Fibroblast of peridontal ligament (primary cell): Measurements from ENCODE around the gene ZNF341.
A peak's percentile ranks its signal among the peaks of the same experiment; 100 is the strongest.
"Not testable (repeated sequence)": the region's sequence is repeated elsewhere in the genome, so short reads cannot be mapped to it uniquely, and the experiment has no call there.

Experiments used
- DNase-seq: peaks from one replicate; pipeline ENCODE4 v3.0.0-alpha.2; 2010; ENCODE audit errors: extremely low read depth

Gene ZNF341

DNA sequence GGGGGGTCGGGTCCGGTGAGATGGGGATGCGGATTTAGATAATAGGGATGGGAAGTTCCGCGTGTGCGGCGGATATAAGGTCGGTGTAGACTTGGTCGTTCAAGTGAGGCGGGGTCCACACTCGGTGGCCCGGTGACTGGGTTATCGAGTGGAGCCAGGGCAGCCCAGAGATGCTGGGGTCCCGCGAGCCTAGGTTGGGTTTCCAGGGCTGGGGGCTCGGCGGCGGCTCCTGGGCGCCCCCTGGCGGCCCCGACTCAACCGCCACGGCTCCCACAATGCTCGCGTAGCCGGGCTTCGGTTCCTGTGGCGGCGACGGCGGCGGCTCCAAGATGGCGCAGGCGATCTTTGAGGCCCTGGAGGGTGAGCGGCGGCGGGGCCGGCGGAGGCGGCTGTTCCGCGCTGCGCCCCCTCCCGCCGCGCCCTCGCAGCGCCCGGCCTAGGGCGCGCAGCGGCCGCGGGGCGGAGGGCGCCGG, at the start of gene ZNF341:
Gene ZNF341, plus strand, starts transcription at position 304 of the 473 bp plus-strand sequence. Its CDS starts 26 bp downstream, at position 330.
- DNase-seq, result no peak

DNA sequence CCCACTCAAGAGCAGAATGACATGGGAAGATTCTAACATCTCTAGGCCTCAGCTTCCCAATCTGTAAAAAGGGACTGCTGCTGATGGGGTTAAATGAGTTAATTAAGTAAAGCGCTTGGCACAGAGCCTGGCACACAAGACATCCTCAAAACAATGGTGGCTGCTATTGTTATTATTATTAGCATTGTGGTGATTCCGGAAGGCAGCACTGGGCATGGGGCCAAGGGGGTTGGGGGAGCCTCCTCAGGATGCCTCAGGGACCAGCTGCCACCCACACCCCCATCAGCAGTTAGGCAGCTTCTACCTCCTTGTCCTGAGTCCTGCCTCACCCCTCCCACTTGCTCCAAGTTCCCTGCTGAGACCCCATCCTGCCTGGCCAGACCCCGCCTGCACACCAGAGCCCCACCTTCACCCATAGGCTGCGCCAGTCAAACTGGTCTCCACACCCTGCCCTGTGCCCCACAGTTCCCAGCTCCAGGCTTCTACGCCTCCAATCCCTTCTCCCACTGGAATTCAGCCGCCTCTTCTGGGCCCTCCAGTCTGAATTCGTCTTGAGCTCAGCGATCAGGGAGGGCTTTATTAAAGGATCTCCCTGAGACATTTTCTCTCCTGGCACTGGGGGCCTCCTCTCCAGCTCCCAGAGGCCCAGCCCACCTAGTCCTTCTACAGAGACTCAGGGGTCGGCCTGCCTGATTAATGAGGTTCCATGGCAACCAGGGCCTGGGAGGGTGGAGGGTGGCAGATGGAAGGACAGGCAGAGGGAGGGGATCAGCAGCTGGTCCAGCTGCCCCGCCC, 47.1 kb upstream of the ZNF341 start:
- no peak for DNase-seq

DNA sequence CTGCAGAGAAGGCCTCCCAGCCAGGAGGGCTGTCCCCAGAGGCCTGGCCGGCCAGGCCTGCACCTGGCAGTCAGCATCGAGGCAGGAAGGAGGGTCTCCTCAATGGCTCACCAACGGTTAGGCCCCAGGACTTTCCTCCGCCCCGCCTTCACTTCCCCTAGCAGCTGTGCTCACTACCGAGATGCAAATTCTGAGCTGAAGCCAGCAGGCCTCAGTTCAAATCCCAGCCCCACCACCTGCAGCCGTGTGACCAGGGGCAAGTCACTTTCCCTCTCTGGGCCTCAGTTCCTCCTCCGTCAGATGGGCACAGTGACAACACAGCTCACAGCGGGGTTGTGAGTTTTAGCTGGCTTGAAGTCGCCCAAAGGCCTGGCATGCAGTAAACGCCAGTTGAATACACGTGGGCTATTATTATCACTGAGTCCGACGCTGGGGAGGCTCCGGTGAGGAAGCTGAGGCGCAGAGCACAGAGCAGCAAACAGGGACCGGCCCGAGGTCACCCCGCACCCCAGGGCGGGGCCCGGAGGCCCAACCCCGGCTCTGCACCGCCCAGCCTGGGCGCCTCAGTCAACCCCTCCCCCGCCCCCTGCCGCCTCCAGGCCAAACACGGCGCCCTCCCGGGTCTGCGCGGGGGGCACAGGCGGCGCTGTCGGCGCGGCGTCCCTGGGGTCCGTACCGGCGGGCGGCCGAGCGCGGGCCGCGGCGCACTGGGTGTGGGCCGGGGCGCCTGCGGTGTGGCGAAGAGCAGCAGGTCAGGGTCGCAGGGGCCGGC, 46.3 kb upstream of the ZNF341 start:
- DNase-seq, result no peak

DNA sequence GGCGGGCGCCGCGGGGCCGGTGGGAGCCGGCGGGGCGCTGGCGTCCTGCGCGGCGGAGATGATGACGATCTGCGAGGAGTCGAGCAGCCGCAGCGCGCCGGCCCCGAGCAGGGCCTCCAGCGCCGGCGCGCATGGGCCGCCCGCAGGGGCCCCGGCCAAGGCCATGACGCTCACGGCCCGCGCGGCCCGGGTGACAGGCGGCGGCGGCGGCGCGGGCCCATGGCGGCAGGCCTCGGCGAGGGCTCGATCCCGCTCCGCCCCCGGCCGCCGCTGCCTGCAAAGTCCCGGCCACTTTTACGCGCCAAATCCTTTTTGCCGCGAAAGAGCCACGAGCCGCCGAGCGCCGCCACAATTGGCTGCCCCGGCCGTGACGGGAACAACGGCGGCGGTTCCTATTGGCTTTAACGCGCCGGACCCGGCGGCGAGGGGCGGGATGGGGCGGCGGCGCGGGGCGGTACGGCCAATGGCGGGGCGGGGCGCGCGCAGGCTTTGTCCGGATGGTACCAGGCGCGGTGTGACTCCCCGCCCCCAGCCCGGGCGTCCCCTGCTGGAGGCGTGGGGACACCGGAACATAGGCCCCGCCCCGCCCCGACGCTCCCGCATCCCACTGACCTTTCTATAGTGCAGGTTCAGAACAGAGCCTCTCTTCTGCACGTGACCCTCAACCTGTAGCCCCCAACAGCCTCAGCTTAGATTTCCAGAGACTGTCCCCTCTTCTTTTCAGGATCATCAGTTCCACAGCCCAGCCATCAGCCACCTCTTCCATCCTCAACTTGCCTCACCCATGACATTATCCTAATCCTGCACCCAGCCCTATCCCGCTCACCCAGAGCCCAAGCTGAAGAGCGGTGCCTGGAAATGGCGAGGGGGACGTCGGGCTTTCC, 45.5 kb upstream of the ZNF341 start, which contains the start of gene E2F1:
Gene E2F1, minus strand, starts transcription at position 286 of the 884 bp plus-strand sequence. Its CDS starts 121 bp downstream, at position 165.
- peak; percentile 74 for DNase-seq

DNA sequence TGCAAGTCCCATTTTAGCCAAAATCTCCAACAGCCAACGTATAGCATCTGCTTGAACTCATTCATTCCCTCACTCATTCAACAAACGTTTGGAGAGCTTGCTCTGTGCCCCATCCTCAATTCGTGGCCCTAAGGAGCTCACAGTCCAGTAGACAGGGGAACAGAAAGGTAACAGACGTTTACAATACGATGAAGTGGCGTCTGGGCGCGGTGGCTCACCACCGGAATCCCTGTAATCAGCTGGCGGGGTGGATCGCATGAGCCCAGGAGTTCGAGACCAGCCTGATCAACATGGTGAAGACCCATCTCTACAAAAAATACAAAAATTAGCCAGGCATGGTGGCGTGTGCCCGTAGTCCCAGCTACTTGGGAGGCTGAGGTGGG, 44.8 kb upstream of the ZNF341 start:
- no peak for DNase-seq

DNA sequence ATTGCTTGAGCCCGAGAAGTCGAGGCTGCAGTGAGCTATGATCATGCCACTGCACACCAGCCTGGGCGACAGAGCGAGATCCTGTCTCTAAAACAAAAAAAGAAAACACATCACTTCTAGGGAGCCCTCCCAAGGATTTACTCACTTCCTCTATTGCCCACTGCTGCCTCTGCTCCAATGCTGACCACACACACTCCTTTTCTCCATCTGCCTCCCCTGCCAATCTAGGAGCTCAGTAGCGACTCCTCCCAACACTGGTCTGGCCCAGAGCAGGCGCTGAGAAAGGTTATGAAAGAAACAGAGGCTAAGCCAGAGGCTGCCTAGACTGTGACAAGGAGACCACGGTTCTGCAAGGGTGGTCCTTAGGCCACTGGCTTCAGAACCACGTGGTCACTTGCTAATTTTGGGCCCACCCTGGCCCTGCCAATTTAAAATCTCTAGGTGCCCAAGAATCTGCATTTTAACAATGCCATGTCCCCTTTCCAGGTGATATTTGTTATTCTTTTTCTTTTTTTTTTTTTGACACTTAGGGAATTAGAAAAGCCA, 44.4 kb upstream of the ZNF341 start:
- DNase-seq, result no peak

DNA sequence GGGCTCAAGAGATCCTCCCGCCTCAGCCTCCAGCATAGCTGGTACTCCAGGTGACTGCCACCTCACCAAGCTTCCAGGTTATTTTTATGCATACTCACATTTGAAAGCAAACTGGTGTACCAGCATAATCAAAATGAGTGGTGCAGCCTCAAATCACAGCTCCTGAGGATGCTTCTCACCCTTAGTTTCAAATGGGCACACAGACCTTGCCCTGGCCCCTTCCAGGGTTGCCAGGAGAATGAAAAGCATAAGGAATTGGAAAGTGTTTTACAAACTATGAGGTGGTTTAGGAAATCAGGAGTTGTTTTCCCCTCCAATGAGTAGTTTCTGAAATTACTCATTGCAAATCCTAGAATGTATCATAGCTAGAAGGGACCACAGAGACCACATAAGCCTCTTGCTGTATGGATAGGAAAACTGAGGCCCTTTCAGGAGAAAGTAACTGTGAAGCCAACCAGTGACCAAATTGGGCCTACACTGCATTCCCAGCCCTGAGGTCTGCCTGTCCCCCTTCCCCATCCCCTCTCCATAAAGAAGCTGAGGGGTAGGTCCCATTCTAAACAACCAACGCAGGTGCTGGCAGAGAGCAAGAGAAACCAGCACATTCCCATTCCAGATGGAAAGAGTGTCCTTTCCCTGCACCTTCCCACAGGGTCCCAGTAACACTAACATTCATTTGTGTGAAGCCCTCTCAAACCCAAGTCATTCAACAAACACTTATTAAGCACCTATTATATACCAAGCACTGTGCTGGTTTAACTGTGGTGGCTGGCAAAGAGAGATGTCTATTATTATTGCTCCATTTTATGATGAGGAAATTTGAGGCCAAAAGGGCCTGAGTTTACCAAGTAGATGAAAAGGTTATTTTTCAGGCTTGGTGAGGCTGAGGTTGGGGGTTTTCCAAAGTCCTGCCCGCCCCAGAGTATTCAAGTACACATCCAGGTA, 43.5 kb upstream of the ZNF341 start:
- no peak for DNase-seq

DNA sequence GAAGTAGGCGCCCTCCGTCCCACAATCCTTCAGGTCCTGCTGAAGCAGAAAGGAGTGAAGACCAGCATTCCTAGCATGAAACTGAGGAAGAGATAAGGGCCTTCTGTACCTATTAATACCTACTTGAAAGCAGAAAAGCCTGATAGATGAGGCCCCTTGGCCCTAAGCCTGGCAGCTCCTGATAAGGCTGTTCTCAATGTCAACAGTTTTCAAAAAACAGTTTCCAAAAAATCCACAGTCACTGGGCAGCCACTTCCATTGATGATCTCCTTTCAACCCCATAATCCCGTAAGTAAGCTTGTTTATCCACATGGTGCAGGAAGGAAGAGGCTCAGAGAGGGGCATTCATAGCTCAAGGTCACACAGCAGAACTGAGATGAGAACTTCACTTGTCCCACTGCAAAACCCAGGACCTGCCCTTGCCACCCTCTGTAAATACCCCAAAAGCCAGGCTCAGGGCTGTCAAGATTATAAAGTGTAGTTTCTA, 42.8 kb upstream of the ZNF341 start:
- DNase-seq, result no peak

DNA sequence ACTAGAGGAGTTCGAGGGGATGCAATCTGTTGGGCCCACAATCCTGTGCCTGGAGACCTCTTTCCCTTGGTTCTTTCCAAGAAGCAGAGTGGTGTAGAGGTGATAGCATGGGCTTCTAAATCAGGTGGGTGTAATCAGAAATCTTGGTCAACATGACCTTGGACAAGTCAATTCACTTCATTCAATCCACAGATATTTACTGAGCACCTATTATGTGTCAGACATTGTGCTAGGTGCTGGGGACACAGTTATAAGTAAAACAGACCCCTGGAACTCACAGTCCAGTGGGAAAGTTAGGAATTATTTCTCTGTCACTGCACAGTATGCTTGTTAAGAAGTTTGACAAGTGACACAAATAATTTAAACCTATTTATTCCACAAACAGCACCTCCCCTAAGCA, 42.3 kb upstream of the ZNF341 start:
- no peak for DNase-seq

DNA sequence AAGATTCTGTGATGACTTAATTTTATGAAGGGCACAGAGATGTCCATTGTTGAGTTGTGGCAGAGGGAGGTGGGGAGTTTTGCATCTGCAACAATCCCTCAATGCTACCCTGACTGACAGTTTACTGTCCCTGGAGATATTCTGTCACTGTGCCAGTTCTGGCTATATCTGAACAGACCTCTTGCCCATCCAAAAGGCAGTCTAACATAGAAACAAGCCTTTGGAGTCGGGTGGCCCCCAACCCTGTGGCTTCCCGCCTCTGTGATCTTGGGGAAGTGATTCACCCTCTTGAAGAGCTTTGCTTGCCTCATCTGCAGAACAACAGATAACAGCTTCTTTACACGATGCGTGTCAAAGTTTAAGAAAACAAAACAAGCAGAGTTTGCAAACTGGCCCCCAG, 41.8 kb upstream of the ZNF341 start:
- peak; percentile 26 for DNase-seq

DNA sequence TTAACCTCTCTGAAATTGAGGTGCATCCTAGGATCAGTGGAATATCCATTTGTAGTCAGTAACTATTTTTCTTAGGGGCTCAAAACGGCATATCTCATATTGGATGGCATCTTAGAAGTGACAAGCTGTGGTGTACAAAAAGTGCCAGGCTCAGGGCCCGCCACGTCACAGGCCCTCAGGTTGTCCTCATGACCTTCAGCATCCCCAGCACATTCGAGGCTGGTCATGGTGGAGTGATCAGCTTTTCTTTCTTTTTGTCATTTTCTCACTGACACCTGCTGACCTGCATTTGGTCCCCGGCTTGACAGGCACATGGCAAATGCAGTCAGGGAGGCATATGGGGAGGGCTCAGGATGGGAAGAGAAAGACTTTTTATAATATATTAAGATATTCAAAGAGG, 38.5 kb upstream of the ZNF341 start:
- DNase-seq, result no peak

DNA sequence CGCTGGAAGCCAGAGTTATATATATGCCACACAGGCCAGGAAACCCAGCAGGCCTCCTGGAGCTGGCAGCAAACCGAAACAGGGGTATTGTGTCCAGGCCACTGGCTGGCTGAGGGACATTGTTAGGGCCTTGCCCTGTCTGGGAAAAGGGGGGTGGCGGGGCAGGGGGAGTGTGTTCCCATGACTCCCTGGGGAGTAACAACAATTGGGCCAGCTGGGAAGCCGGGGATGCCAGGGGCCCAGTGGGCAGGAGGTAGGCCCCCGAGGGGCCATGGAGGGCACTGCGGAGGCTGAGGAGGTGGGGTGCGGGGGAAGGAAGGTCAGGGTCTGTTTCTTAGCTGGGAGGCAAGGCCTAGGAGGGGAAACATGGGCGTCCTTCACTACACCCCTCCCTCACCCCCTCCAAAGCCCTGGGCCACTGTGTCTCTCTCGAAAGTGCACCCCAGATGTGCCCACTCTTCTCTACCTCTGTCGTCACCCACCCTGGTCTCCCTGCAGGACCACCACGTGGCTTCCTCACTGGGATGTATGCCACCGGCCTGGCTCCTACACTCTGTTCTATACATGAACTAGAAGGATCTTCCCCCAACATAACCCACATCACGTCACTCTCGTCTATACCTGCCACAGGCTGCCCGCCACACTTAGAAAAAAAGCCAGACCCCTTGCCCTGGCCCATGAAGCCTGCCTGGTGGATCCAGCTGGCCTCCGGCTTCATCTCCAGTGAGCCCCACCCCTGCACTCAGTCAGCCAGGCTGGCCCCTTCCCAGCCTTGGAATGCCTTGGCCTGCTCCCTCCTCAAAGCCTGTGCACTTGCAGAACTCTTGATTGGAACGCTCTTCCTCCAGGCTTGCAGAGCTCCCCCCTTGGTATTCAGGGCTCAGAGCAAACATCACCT, 37.8 kb upstream of the ZNF341 start:
- DNase-seq, result peak; percentile 13

DNA sequence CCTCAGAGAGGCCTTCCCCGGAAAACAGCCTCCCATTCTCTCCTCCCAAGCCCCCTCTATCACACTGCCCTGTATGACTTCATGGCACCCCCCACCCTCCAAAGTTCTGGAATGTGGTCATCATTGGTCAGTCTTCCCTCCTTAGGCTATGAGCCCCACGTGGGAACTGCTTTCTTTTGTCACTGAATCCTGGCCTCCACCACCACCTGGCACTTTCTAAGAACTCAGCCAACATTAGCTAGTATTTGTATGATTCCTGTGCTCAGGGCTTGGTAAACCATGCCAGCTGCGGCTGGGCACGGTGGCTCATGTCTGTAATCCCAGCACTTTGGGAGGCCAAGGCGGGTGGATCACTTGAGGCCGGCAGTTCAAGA, 37.2 kb upstream of the ZNF341 start:
- DNase-seq, result no peak

DNA sequence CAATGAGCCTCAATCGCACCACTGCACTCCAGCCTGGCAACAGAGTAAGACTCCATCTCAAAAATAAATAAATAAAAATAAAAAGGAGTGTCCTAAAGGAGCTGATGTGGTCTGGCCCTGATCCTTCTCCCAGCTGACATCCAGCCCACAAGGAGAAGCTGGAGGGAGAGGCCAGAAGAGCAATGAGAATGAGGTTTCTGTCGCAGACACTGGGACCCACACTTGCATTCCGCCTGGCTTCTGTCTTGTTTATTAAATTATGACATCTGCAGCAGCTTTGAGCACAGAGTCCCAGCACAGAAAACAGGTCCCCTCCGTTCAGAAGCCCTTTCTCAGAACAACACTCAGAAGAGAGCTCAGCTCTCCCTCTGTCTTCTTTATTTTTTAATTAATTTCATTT, 35.3 kb upstream of the ZNF341 start:
- DNase-seq, result peak; percentile 12

DNA sequence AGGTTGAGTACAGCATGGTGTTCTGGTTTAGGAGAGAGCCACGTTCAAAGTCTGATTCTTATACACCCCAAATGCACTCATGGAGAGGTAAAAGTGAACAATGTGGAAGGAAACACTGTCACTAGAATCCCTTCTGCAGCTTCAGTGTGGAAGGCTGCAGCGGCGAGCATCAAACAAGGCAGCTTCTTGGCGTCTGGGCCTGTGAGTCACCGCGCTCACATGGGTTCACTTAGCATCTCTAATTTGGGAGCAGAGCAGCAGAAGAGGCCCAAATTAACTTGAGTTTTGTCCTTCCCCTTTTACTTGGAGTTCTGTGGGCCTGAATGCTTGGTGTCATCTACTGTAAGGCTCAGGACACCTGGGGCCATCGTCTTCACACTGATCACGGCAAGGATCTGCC, 34.7 kb upstream of the ZNF341 start:
- peak; percentile 78 for DNase-seq

DNA sequence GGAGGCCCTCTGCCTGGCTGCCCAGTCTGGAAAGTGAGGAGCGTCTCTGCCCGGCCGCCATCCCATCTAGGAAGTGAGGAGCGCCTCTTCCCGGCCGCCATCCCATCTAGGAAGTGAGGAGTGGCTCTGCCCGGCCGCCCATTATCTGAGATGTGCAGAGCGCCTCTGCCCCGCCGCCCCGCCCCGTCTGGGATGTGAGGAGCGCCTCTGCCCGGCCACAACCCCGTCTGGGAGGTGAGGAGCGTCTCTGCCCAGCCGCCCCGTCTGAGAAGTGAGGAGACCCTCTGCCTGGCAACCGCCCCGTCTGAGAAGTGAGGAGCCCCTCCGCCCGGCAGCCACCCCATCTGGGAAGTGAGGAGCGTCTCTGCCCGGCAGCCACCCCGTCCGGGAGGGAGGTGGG, 32.8 kb upstream of the ZNF341 start:
- DNase-seq, result not testable (repeated sequence)

DNA sequence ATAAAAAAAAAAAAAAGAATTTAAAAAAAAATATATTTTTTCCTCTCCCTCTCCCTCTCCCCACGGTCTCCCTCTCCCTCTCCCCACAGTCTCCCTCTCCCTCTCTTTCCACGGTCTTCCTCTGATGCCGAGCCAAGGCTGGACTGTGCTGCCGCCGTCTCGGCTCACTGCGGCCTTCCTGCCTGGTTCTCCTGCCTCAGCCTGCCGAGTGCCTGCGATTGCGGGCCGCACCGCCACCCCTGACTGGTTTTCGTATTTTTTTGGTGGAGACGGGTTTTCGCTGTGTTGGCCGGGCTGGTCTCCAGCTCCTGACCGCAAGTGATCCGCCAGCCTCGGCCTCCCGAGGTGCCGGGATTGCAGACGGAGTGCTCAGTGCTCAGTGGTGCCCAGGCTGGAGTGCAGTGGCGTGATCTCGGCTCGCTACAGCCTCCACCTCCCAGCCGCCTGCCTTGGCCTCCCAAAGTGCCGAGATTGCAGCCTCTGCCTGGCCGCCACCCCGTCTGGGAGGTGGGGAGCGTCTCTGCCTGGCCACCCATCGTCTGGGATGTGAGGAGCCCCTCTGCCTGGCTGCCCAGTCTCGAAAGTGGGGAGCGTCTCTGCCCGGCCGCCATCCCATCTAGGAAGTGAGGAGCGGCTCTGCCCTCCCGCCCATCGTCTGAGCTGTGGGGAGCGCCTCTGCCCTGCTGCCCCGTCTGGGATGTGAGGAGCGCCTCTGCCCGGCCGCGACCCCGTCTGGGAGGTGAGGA, 30.9 kb upstream of the ZNF341 start:
- not testable (repeated sequence) for DNase-seq

DNA sequence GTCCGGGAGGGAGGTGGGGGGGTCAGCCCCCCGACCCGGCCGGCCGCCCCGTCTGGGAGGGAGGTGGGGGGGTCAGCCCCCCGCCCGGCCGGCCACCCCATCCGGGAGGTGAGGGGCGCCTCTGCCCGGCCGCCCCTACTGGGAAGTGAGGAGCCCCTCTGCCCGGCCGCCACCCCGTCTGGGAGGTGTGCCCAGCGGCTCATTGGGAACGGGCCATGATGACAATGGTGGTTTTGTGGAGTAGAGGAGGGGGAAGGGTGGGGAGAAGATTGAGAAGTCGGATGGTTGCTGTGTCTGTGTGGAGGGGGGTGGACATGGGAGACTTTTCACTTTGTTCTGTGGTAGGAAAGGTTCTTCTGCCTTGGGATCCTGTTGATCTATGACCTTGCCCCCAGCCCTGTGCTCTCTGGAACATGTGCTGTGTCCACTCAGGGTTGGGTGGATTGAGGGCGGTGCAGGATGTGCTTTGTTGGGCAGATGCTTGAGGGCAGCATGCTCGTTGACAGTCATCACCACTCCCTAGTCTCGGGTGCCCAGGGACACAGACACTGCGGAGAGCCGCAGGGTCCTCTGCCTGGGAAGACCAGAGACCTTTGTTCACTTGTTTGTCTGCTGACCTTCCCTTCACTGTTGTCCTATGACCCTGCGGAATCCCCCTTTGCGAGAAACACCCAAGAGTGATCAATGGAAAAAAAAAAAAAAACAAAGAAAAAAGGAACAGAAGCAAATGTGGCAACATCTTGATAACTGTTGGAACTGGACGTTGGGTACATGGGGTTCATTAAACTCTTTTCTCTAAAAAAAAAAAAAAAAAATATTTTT, 30.0 kb upstream of the ZNF341 start:
- no peak for DNase-seq
